ENCODE measurements around the gene CACNA1B.
"Not testable (repeated sequence)": the region's sequence is repeated elsewhere in the genome, so short reads cannot be mapped to it uniquely, and the experiment has no call there.

Gene CACNA1B

GRCh38 chr9:138015021-138015829 is 137.6 kb downstream of the CACNA1B start:
- DNase-seq (ENCODE audit: low spot score) = no peak

GRCh38 chr9:138016406-138017187 is 139.0 kb downstream of the CACNA1B start:
- DNase-seq (ENCODE audit: low spot score) = no peak

GRCh38 chr9:138017200-138017599 is 139.6 kb downstream of the CACNA1B start:
- no peak for DNase-seq (ENCODE audit: low spot score)

- DNase-seq (ENCODE audit: low spot score) = not testable (repeated sequence)
Measured at GRCh38 chr9:138019514-138019913, 141.9 kb downstream of the CACNA1B start.

- DNase-seq (ENCODE audit: low spot score) = no peak
Measured at GRCh38 chr9:138020120-138020794, 142.7 kb downstream of the CACNA1B start.

- no peak for DNase-seq (ENCODE audit: low spot score)
Measured at GRCh38 chr9:138020795-138021182, 143.2 kb downstream of the CACNA1B start.

GRCh38 chr9:138021251-138022056 is 143.9 kb downstream of the CACNA1B start:
- DNase-seq (ENCODE audit: low spot score) = no peak

GRCh38 chr9:138022121-138022741 is 144.6 kb downstream of the CACNA1B start:
- peak; percentile 82 for DNase-seq (ENCODE audit: low spot score)

- peak; percentile 47 for DNase-seq (ENCODE audit: low spot score)
Measured at GRCh38 chr9:138022756-138023393, 145.3 kb downstream of the CACNA1B start.

- peak; percentile 68 for DNase-seq (ENCODE audit: low spot score)
Measured at GRCh38 chr9:138023394-138024124, 146.0 kb downstream of the CACNA1B start.

GRCh38 chr9:138024131-138024530 is 146.5 kb downstream of the CACNA1B start:
- no peak for DNase-seq (ENCODE audit: low spot score)

GRCh38 chr9:138024831-138025291 is 147.3 kb downstream of the CACNA1B start:
- DNase-seq (ENCODE audit: low spot score) = no peak

- no peak for DNase-seq (ENCODE audit: low spot score)
Measured at GRCh38 chr9:138025417-138025816, 147.8 kb downstream of the CACNA1B start.

GRCh38 chr9:138025908-138026307 is 148.3 kb downstream of the CACNA1B start:
- DNase-seq (ENCODE audit: low spot score) = no peak

GRCh38 chr9:138028596-138028995 is 151.0 kb downstream of the CACNA1B start:
- no peak for DNase-seq (ENCODE audit: low spot score)

- DNase-seq (ENCODE audit: low spot score) = no peak
Measured at GRCh38 chr9:138031186-138031585, 153.6 kb downstream of the CACNA1B start.

GRCh38 chr9:138033950-138034349 is 156.4 kb downstream of the CACNA1B start:
- DNase-seq (ENCODE audit: low spot score) = no peak

- DNase-seq (ENCODE audit: low spot score) = no peak
Measured at GRCh38 chr9:138037140-138037539, 159.6 kb downstream of the CACNA1B start.

GRCh38 chr9:138038244-138038671 is 160.7 kb downstream of the CACNA1B start:
- DNase-seq (ENCODE audit: low spot score) = no peak

Measured in iPS-NIHi11 (cell line).